Jurkat, Clone E6-1 (cell line): ENCODE data around the gene TMSB10.
"Not testable (repeated sequence)": the region's sequence is repeated elsewhere in the genome, so short reads cannot be mapped to it uniquely, and the experiment has no call there.

Experiments used
- DNase-seq: peaks from one replicate; pipeline ENCODE4 v3.0.0-alpha.2; 2011; ENCODE audit warnings: low read depth, low spot score
- H3K4me3 ChIP-seq: 2 replicates; pipeline ENCODE4 v1.5.1; 2011; ENCODE audit warnings: mild to moderate bottlenecking, low read length, control low read depth, moderate library complexity

TMSB10 gene

GRCh38 chr2:84924173-84925106, 19.0 kb downstream of the TMSB10 start:
- no peak overlapping the region for H3K4me3 ChIP-seq
- DNase-seq: peak; percentile 50

- no peak for DNase-seq
- no peak overlapping the region for H3K4me3 ChIP-seq
Measured at GRCh38 chr2:84925336-84925723, 19.9 kb downstream of the TMSB10 start.

- DNase-seq: peak; percentile 88
- peak overlapping the region; percentile 39 for H3K4me3 ChIP-seq
Measured at GRCh38 chr2:84925724-84926376, 20.4 kb downstream of the TMSB10 start.

GRCh38 chr2:84927275-84927627, 21.8 kb downstream of the TMSB10 start:
- H3K4me3 ChIP-seq: no peak overlapping the region
- DNase-seq: no peak

- no peak for DNase-seq
- H3K4me3 ChIP-seq: no peak overlapping the region
Measured at GRCh38 chr2:84931384-84931821, 25.9 kb downstream of the TMSB10 start.

- no peak for DNase-seq
- H3K4me3 ChIP-seq: no peak overlapping the region
Measured at GRCh38 chr2:84938194-84938879, 32.9 kb downstream of the TMSB10 start.

- DNase-seq: no peak
- H3K4me3 ChIP-seq: no peak overlapping the region
Measured at GRCh38 chr2:84939426-84940087, 34.1 kb downstream of the TMSB10 start.

- no peak overlapping the region for H3K4me3 ChIP-seq
- no peak for DNase-seq
Measured at GRCh38 chr2:84940088-84940470, 34.6 kb downstream of the TMSB10 start.

- DNase-seq: no peak
- H3K4me3 ChIP-seq: no peak overlapping the region
Measured at GRCh38 chr2:84940831-84941412, 35.5 kb downstream of the TMSB10 start.

GRCh38 chr2:84942166-84942565, 36.7 kb downstream of the TMSB10 start:
- DNase-seq: no peak
- H3K4me3 ChIP-seq: no peak overlapping the region

- no peak overlapping the region for H3K4me3 ChIP-seq
- no peak for DNase-seq
Measured at GRCh38 chr2:84942964-84943421, 37.5 kb downstream of the TMSB10 start.

GRCh38 chr2:84944295-84944909, 38.9 kb downstream of the TMSB10 start:
- no peak overlapping the region for H3K4me3 ChIP-seq
- DNase-seq: no peak

GRCh38 chr2:84945838-84946203, 40.4 kb downstream of the TMSB10 start:
- H3K4me3 ChIP-seq, DNase-seq: not testable (repeated sequence)

GRCh38 chr2:84946204-84947009, 41.0 kb downstream of the TMSB10 start:
- H3K4me3 ChIP-seq: no peak overlapping the region
- DNase-seq: no peak

- no peak for DNase-seq
- H3K4me3 ChIP-seq: no peak overlapping the region
Measured at GRCh38 chr2:84947010-84947593, 41.6 kb downstream of the TMSB10 start.

GRCh38 chr2:84953535-84953934, 48.1 kb downstream of the TMSB10 start:
- no peak for DNase-seq
- H3K4me3 ChIP-seq: no peak overlapping the region

- DNase-seq: no peak
- no peak overlapping the region for H3K4me3 ChIP-seq
Measured at GRCh38 chr2:84954329-84954728, 48.9 kb downstream of the TMSB10 start.
